IPS DF 19.7 (cell line): ENCODE results near the gene COPS6.

Experiments
- DNase-seq: peaks from one replicate; pipeline ENCODE4 v3.0.0-alpha.2; 2013; ENCODE audit warnings: low read depth, low spot score

Gene COPS6

DNA sequence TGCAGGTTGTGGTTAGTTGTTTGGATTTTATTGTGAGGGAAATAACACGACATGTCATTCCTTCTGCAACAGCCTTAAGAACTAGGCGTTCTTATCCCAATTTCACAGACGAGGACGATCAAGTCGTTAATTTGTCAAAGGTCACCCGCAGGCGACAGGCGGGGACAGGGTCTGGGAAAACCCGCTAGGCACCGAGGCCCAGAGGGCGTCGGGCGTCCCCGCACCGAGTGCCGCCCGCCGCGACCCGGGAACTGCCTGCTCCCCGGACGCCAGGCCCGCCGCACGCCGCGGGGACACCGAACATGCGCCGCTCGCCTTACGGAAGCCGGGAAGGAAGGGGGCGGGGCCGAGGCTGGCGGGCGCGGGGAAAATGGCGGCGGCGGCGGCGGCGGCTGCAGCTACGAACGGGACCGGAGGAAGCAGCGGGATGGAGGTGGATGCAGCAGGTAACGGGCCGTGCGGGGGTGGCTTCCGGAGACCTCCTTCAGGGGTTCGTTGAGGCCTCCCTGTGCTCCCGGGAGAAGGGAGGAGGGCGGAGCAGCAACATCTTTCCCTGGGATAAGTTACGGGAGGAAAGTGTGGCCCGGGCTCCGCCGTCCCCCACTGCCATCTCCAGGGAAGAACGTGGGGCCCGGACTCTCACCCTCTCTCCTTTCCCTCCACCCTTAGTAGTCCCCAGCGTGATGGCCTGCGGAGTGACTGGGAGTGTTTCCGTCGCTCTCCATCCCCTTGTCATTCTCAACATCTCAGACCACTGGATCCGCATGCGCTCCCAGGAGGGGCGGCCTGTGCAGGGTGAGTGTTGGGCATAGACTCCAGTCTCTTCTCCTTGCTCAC lies at the start of gene COPS6:
COPS6 (plus strand) TSS at position 349 of the 837 bp plus-strand sequence; CDS start at position 371, 22 bp downstream.
- DNase-seq, result no peak

DNA sequence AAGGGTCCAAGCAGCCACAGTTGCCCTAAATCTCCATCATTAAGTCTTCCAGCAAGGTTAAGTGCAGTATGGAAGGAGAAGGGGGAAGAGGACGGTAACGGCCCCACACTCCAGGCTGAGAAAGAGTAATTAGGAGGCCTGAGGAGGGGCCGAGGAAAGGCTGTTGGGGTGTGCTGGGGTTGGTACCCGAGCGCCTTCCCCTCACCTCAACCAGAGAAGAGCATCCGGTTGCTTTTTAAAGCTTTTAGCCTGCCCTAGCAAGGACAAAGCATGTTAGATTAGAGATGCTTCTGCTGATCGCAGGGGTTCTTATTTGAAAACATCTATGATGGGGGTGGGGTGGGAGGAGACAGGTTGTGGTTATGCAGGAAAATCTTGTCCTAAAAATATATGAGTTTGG lies 48.2 kb upstream of the COPS6 start:
- DNase-seq, result no peak

GRCh38 chr7:100044718-100045117 lies 44.1 kb upstream of the COPS6 start:
- DNase-seq, result no peak

GRCh38 chr7:100048680-100049079 lies 40.1 kb upstream of the COPS6 start:
- DNase-seq, result no peak

DNA sequence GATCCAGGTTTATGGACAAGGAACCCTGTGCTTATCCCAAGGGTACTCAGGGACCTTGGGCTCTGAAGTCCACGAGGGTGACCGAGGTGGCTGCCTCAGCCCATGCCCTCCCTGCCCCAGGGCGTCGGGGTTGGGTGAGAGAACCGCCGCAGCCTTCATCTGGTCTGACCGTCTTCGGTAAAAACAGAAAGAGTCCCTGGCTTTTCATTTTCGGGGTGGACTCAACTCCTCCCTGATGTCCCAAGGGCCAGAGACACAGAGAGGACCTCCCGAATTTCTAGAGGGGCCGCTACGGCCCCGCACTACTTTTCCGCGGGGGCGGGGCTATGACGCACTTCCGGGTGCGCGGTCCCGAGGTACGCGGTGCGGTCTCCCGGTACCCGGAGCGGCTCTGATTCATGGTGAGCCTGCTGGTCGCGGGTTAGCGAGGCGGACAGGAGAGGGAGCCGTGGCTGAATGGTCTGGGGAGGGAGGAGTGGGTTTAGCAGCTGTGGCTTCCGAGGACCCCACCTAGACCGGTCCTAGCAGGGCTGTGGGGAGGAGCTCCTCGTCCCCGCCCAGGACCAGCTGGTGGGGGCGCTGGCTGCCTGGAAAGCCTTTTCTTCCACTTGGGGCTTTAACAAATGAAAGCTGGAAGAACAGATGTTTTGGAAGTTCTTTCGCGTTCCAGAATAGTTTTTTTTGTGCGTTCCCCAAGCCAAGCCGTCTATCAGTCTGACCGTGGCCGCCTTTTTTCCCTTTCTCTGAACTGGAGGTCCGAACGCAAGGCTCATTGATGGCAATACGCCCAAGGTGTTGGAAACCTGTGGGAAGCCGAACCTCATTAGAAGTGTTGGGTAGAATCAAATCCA lies 39.1 kb upstream of the COPS6 start, which contains the start of gene ZSCAN21:
ZSCAN21 (plus strand) TSS at position 334 of the 851 bp plus-strand sequence. CDS start 7,233 bp downstream, outside the sequence.
- DNase-seq, result peak; percentile 45

DNA sequence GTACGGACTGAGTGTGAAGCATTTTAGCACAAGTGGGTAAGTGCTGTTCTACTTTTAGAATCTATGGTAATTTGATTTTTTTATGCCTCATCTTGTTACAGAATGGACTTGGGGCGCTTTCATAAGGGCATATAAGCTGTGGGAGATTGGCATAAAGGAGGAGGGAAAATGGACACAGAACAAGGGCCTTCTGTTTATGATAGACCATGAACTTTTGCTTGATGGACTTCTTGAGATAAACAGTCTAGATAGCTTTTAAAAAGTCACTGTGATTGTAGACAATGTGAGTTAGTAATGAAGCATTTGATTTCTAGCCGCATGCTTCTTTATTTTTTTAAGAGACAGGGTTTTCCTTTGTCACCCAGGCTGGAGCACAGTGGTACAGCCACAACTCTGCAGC lies 37.2 kb upstream of the COPS6 start:
- DNase-seq, result no peak

GRCh38 chr7:100053215-100053614 lies 35.6 kb upstream of the COPS6 start:
- no peak for DNase-seq

DNA sequence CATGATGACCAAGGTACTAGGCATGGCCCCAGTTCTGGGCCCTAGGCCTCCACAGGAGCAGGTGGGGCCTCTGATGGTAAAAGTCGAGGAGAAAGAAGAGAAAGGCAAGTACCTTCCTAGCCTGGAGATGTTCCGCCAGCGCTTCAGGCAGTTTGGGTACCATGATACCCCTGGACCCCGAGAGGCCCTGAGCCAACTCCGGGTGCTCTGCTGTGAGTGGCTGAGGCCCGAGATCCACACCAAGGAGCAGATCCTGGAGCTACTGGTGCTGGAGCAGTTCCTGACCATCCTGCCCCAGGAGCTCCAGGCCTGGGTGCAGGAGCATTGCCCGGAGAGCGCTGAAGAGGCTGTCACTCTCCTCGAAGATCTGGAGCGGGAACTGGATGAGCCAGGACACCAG lies 31.8 kb upstream of the COPS6 start:
- no peak for DNase-seq

DNA sequence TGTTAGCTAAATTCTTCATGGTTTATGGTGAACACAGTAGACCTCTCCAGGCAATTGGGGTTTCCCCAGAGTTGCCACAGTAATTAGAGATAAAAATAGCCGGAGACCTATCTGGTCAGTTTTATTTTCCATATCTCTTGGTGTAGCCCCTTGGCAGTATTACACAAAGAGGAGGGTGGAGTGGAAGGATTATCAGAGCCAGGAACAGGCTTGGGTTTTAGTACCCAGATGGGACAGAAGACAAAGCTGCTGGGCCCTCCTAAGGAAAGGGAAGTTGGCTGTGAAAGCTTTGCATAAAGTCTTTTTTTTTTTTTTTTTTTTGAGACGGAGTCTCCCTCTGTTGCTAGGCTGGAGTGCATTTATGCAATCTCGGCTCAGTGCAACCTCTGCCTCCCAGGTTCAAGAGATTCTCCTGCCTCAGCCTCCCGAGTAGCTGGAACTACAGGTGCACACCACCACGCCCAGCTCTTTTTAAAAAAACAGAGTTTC lies 29.5 kb upstream of the COPS6 start:
- DNase-seq, result no peak

GRCh38 chr7:100061518-100062193 lies 27.1 kb upstream of the COPS6 start:
- no peak for DNase-seq

DNA sequence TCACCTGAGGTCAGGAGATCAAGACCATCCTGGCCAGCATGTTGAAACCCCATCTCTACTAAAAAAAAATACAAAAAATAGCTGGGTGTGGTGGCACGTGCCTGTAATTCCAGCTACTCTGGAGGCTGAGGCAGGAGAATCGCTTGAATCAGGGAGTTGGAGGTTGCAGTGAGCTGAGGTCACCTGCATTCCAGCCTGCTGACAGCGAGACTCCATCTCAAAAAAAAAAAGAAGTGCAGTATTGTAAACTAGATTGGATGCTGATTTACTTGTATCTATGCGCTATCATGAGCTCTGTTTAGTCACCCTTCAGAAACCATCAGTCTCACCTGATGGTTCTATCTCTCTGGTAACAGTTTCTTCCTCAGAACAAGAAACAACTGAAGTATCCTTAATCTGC lies 25.4 kb upstream of the COPS6 start:
- no peak for DNase-seq

DNA sequence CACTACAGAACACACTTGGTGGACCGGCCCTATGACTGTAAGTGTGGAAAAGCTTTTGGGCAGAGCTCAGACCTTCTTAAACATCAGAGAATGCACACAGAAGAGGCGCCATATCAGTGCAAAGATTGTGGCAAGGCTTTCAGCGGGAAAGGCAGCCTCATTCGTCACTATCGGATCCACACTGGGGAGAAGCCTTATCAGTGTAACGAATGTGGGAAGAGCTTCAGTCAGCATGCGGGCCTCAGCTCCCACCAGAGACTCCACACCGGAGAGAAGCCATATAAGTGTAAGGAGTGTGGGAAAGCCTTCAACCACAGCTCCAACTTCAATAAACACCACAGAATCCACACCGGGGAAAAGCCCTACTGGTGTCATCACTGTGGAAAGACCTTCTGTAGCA lies 24.6 kb upstream of the COPS6 start:
- no peak for DNase-seq

- DNase-seq, result no peak
Measured at GRCh38 chr7:100065452-100066186, 23.1 kb upstream of the COPS6 start.

DNA sequence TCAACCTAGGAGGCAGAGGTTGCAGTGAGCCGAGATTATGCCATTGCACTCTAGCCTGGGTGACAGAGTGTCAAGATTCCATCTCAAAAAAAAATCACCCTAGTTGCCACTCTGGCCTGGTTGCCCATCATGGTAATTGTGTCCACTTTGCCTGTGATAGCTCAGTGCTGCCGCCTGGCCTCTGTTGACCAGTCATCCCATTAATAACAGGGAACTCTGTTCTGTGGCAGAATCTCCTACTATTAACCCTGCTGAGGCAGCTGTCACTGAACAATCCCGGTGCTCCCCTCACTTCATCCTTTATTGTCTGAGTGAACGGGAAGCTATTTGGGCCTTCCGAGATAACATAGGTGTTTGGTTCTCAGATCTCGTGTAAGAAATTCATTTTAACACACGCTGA lies 21.8 kb upstream of the COPS6 start:
- DNase-seq, result no peak

GRCh38 chr7:100069991-100070390 lies 18.8 kb upstream of the COPS6 start:
- DNase-seq, result no peak

DNA sequence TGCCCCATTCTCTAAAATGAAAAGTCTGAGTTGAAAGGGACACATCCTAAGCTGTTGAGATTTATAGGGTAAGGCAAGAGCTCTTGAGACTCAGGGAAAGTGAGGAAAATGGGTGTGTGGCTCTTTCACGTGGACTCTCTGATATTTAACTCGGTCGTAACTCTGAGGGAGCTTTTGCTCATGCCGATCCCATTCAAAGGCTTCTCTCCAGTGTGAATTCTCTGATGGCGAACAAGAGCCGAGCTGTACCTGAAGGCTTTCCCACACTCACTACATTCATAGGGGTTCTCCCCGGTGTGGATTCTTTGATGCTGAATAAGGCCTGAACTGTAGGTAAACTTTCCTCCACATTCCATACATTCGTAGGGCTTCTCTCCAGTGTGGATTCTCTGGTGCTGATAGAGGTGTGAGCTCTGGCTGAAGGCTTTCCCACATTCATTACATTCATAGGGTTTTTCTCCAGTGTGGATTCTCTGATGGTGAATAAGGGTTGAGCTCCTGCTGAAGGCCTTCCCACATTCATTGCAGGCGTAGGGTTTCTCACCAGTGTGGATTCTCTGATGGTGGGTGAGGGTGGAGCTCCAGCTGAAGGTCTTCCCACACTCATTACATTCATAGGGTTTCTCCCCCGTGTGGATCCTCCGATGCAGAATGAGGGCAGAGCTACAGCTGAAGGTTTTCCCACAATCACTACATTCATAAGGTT lies 17.6 kb upstream of the COPS6 start:
- no peak for DNase-seq

DNA sequence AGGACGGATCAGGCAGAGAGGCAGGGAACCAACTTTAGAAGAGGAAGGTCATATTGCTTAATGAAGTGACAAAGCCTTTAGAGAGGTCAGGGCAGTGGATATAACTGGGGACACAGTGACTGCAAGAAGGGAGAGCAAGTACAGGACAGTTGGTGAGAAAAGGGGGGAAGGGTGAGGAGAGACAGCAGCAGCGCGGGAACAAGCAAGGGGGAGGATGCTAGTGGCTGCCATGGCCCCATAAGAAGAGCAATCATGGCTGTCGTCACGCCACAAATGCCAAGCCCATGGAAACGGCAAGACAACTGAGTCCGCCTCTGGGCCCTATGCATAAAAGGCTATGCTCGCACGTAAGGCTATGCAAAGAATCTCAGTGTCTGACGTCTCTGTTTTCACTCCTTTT lies 16.3 kb upstream of the COPS6 start:
- no peak for DNase-seq

DNA sequence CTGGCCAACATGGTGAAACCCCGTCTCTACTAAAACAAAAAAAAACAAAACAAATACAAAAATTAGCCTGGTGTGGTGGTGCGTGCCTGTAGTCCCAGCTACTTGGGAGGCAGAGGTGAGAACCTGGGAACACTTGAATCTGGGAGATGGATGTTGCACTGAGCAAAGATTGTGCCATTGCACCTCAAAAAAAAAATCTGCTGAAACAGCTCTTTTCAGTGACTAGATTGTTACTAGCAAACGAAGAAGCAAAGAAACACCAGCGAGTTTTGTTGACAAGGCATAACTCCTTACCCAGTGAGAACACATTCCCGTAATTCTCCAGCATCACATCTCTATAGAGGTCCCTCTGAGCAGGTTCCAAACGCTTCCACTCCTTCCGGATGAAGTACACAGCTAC lies 13.9 kb upstream of the COPS6 start:
- no peak for DNase-seq

DNA sequence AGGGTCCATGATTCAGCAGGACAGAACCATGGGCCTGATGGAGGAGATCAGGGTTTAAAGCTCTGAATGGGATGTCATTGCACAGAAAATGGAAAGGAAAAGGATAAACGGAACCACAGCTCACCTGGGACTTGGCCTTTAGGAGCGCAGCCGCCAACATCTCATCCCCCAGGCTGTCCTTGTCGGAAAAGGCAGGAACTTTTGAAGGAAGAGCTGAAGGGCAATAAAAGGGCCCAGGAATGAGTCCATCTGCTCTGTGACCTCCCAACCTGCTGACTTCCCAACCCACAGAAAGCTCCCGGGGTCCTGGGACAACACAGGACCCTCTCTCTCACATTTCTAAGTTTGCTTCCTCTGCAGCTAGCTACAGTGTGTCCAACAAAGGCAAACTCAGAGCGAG lies 13.4 kb upstream of the COPS6 start:
- DNase-seq, result no peak

DNA sequence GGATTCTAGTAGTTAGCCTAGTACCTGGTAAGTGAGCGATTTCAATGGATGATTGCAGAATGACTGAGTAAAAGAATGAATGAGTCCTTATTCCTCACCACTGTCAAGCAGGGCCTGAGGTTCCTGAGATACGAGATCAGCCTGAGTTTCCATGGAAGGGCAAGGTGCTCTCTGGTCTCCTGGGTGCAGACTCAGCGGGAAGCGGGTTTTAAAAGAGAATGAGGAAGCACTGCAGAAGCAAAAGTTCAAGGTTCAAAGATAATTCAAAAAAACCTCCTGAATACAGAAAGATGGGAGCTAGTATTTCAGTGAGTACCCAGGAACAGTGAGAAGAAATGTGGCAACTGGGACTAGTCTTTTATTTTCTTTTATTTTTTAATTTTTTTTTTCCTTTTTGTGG lies 11.6 kb upstream of the COPS6 start:
- DNase-seq, result no peak
